ENCODE data around the gene C2CD4D.
A peak's percentile ranks its signal among the peaks of the same experiment; 100 is the strongest.

Gene C2CD4D

GRCh38 chr1:151827853-151828252, 11.8 kb downstream of the C2CD4D start:
- Histone ChIP-seq H2AFZ (ENCODE audit: low read depth, low read length) (0 out of 2 replicates have a peak overlapping the region, but pooled peaks have one; percentile 54), H3K79me2 (ENCODE audit: insufficient read depth, low read length) (peaks cover 31% of the 10 kb centered on the region), H3K27ac (ENCODE audit: low read length) (peak overlapping the region; percentile 91), H3K36me3 (ENCODE audit: insufficient read depth, low read length) (no peaks in the 10 kb centered on the region), H3K4me3 (ENCODE audit: low read depth in 1 of 2, low read length in 2 of 2) (peak overlapping the region in 1 of 2 experiments; percentile 53; a peak in 2 of 4 replicates), H3K4me1 (ENCODE audit: insufficient read depth, low read length) (peaks cover 82% of the 10 kb centered on the region), H4K20me1 (ENCODE audit: insufficient read depth, low read length) (no peaks in the 10 kb centered on the region), H3K27me3 (ENCODE audit: insufficient read depth, low read length, poor library complexity) (no peaks in the 10 kb centered on the region), H3K4me2 (ENCODE audit: insufficient read depth, low read length) (peak overlapping the region; percentile 66), H3K9ac (ENCODE audit: low read depth, low read length) (peak overlapping the region; percentile 58), H3K9me3 (ENCODE audit: insufficient read depth, low read length, severe bottlenecking) (no peaks in the 10 kb centered on the region)
- TF ChIP-seq CTCF (IDR thresholded peaks at IDR 0.05; ENCODE audit: borderline replicate concordance, extremely low read depth, low read length, poor library complexity, severe bottlenecking) = no peak
- no peak for TF ChIP-seq EZH2 (IDR thresholded peaks at IDR 0.05; ENCODE audit: borderline replicate concordance, low read depth, low read length, severe bottlenecking)
- ATAC-seq (ENCODE audit: insufficient read depth, low read depth) (no peak), DNase-seq (peak; percentile 35)

GRCh38 chr1:151825751-151826660, 13.6 kb downstream of the C2CD4D start:
- no peak for TF ChIP-seq EZH2 (IDR thresholded peaks at IDR 0.05; ENCODE audit: borderline replicate concordance, low read depth, low read length, severe bottlenecking)
- TF ChIP-seq CTCF (IDR thresholded peaks at IDR 0.05; ENCODE audit: borderline replicate concordance, extremely low read depth, low read length, poor library complexity, severe bottlenecking) = peak; percentile 16
- Histone ChIP-seq H2AFZ (ENCODE audit: low read depth, low read length) (peak overlapping the region; percentile 46; the same call in 1 of the 2 replicates), H3K4me1 (ENCODE audit: insufficient read depth, low read length) (peaks cover 100% of the 10 kb centered on the region), H3K9me3 (ENCODE audit: insufficient read depth, low read length, severe bottlenecking) (no peaks in the 10 kb centered on the region), H3K79me2 (ENCODE audit: insufficient read depth, low read length) (peaks cover 33% of the 10 kb centered on the region), H3K27me3 (ENCODE audit: insufficient read depth, low read length, poor library complexity) (no peaks in the 10 kb centered on the region), H4K20me1 (ENCODE audit: insufficient read depth, low read length) (no peaks in the 10 kb centered on the region), H3K27ac (ENCODE audit: low read length) (peak overlapping the region; percentile 86), H3K36me3 (ENCODE audit: insufficient read depth, low read length) (no peaks in the 10 kb centered on the region), H3K4me3 (ENCODE audit: low read depth in 1 of 2, low read length in 2 of 2) (peak overlapping the region; percentile 7 to 56; a peak in 3 of 4 replicates), H3K4me2 (ENCODE audit: insufficient read depth, low read length) (peak overlapping the region; percentile 66), H3K9ac (ENCODE audit: low read depth, low read length) (peak overlapping the region; percentile 58)
- ATAC-seq (ENCODE audit: insufficient read depth, low read depth) (peak; percentile 55), DNase-seq (peak; percentile 87)

- no peaks in the 10 kb centered on the region for H4K20me1 ChIP-seq (ENCODE audit: insufficient read depth, low read length)
- H3K4me2 ChIP-seq (ENCODE audit: insufficient read depth, low read length) = peak overlapping the region; percentile 66
- peak overlapping the region; percentile 86 for H3K27ac ChIP-seq (ENCODE audit: low read length)
- H3K27me3 ChIP-seq (ENCODE audit: insufficient read depth, low read length, poor library complexity) = no peaks in the 10 kb centered on the region
- TF ChIP-seq CTCF (IDR thresholded peaks at IDR 0.05; ENCODE audit: borderline replicate concordance, extremely low read depth, low read length, poor library complexity, severe bottlenecking) (no peak), EZH2 (IDR thresholded peaks at IDR 0.05; ENCODE audit: borderline replicate concordance, low read depth, low read length, severe bottlenecking) (no peak)
- DNase-seq (peak; percentile 35), ATAC-seq (ENCODE audit: insufficient read depth, low read depth) (no peak)
- H2AFZ ChIP-seq (ENCODE audit: low read depth, low read length) = no peak overlapping the region
- H3K36me3 ChIP-seq (ENCODE audit: insufficient read depth, low read length) = no peaks in the 10 kb centered on the region
- H3K4me3 ChIP-seq (ENCODE audit: low read depth in 1 of 2, low read length in 2 of 2) = peak overlapping the region in 1 of 2 experiments; percentile 56; a peak in 2 of 4 replicates
- H3K79me2 ChIP-seq (ENCODE audit: insufficient read depth, low read length) = peaks cover 33% of the 10 kb centered on the region
- H3K9ac ChIP-seq (ENCODE audit: low read depth, low read length) = peak overlapping the region; percentile 58
- peaks cover 100% of the 10 kb centered on the region for H3K4me1 ChIP-seq (ENCODE audit: insufficient read depth, low read length)
- no peaks in the 10 kb centered on the region for H3K9me3 ChIP-seq (ENCODE audit: insufficient read depth, low read length, severe bottlenecking)
Observed at GRCh38 chr1:151825204-151825603, 14.4 kb downstream of the C2CD4D start.

Measured in DND-41 (cell line).